H1 (cell line): ENCODE measurements around the gene RNGTT. TPM values are rescaled to one million over a fixed set of nuclear protein-coding genes. Genes with fewer than 3 reads are reported as not detected.

ENCODE experiments used
- CTCF ChIA-PET: fragments of 300-600 bp; sonication (Branson Sonifier 250); formaldehyde crosslinking; loops from one replicate; lab custom pipeline; 2021; ENCODE audit not compliant: partially characterized antibody; lab: Charles Lee
- POLR2A ChIA-PET: fragments of 300-600 bp; sonication (Branson Sonifier 250); formaldehyde crosslinking; loops from one replicate; lab custom pipeline; 2021; ENCODE audit warnings: inconsistent platforms; ENCODE audit not compliant: partially characterized antibody; lab: Charles Lee
- DNase-seq, 2 experiments: peaks; one replicate each; pipeline versions ENCODE4 v3.0.0 to v3.0.0-alpha.2; 2010 to 2022; ENCODE audit warnings: low spot score in 2 of 2, low read depth in 1 of 2, mixed read lengths in 1 of 2
- FAIRE-seq: peaks from 2 replicates; lab custom pipeline; 2011; peaks lifted over from hg19 to GRCh38; lab: Jason Lieb, UNC
- H2AFZ ChIP-seq: 2 replicates; pipeline ENCODE4 v1.8.1; 2012; ENCODE audit warnings: low read length, inconsistent platforms
- H2AK5ac ChIP-seq: 2 replicates; pipeline ENCODE4 v1.6.1; 2013; ENCODE audit warnings: low read depth, low read length
- H2BK120ac ChIP-seq: replicated peaks from 2 replicates; pipeline ENCODE3; 2013; ENCODE audit warnings: low read depth, low read length, inconsistent platforms
- H2BK12ac ChIP-seq: 2 replicates; pipeline ENCODE4 v1.6.1; 2013; ENCODE audit warnings: low read depth, low read length
- H2BK15ac ChIP-seq: 2 replicates; pipeline ENCODE4 v1.6.1; 2013; ENCODE audit warnings: low read length
- H2BK20ac ChIP-seq: 2 replicates; pipeline ENCODE4 v1.6.1; 2013; ENCODE audit warnings: low read length
- H2BK5ac ChIP-seq: 2 replicates; pipeline ENCODE4 v1.6.1; 2013; ENCODE audit warnings: low read depth, low read length
- H3K14ac ChIP-seq: 2 replicates; pipeline ENCODE4 v1.6.1; 2013; ENCODE audit warnings: inconsistent platforms; ENCODE audit not compliant: insufficient read length
- H3K18ac ChIP-seq: 2 replicates; pipeline ENCODE4 v1.6.1; 2013; ENCODE audit warnings: low read length; ENCODE audit errors: extremely low read depth
- H3K23ac ChIP-seq: 2 replicates; pipeline ENCODE4 v1.6.1; 2013; ENCODE audit warnings: inconsistent platforms; ENCODE audit not compliant: insufficient read length
- H3K23me2 ChIP-seq: 2 replicates; pipeline ENCODE4 v1.6.1; 2013; ENCODE audit warnings: low read depth, low read length
- H3K27ac ChIP-seq: 2 replicates; pipeline ENCODE4 v1.6.1; 2011; ENCODE audit warnings: low read depth, low read length, inconsistent platforms
- H3K27me3 ChIP-seq, 4 experiments: replicated peaks in 1 of 4; 1 replicate in 1 of 4; 2 replicates in 3 of 4; pipeline versions ENCODE4 v1.6.1 to v1.8.1; 2011 to 2013; ENCODE audit warnings: low read length in 3 of 4, mild to moderate bottlenecking in 3 of 4, inconsistent platforms in 2 of 4, mixed read lengths in 2 of 4, moderate library complexity in 1 of 4; ENCODE audit not compliant: control insufficient read depth in 3 of 4, insufficient read depth in 3 of 4; ENCODE audit errors: extremely low read depth in 1 of 4
- H3K36me3 ChIP-seq, 4 experiments: 2 replicates each; pipeline versions ENCODE4 v1.6.1 to v1.8.1; 2011 to 2013; ENCODE audit warnings: mild to moderate bottlenecking in 4 of 4, low read length in 3 of 4, moderate library complexity in 2 of 4, control low read depth in 1 of 4, inconsistent platforms in 1 of 4; ENCODE audit not compliant: insufficient read depth in 4 of 4, control insufficient read depth in 2 of 4
- H3K4ac ChIP-seq: replicated peaks from 2 replicates; pipeline ENCODE3; 2013; ENCODE audit warnings: low read length, low read depth, mixed read lengths, inconsistent platforms; ENCODE audit not compliant: insufficient read length
- H3K4me1 ChIP-seq, 4 experiments: replicated peaks in 1 of 4; 1 replicate in 1 of 4; 2 replicates in 3 of 4; pipeline versions ENCODE4 v1.6.1 to v1.8.1; 2011 to 2013; ENCODE audit warnings: low read length in 3 of 4, inconsistent platforms in 2 of 4, mixed read lengths in 1 of 4; ENCODE audit not compliant: insufficient read depth in 4 of 4, control insufficient read depth in 3 of 4
- H3K4me2 ChIP-seq, 2 experiments: 2 replicates each; pipeline versions ENCODE4 v1.6.1 to v1.8.1; 2011 to 2013; ENCODE audit warnings: low read depth in 2 of 2, low read length in 2 of 2, control low read depth in 1 of 2, inconsistent platforms in 1 of 2, mild to moderate bottlenecking in 1 of 2; ENCODE audit not compliant: insufficient read depth in 1 of 2
- H3K4me3 ChIP-seq, 4 experiments: fragments of 200-600, 300-600 bp in 1 of 4; sonication (generic), shearing (Covaris generic), sonication (Bioruptor Twin) in 1 of 4; 2 replicates each; pipeline versions ENCODE4 v1.5.1 to v1.8.1; 2011 to 2016; ENCODE audit warnings: low read length in 4 of 4, low read depth in 3 of 4, control low read depth in 2 of 4, inconsistent platforms in 2 of 4, mild to moderate bottlenecking in 2 of 4, mixed read lengths in 1 of 4, moderate library complexity in 1 of 4; ENCODE audit not compliant: insufficient read depth in 2 of 4; ENCODE audit errors: extremely low read depth in 1 of 4
- H3K56ac ChIP-seq: replicated peaks from 2 replicates; pipeline ENCODE3; 2013; ENCODE audit warnings: low read depth, mild to moderate bottlenecking, mixed read lengths, low read length, inconsistent platforms; ENCODE audit not compliant: insufficient read length
- H3K79me1 ChIP-seq: 2 replicates; pipeline ENCODE4 v1.6.1; 2013; ENCODE audit warnings: low read depth, low read length, control low read depth
- H3K79me2 ChIP-seq, 2 experiments: 2 replicates each; pipeline versions ENCODE4 v1.6.1 to v1.8.1; 2012 to 2013; ENCODE audit warnings: low read length in 2 of 2, mild to moderate bottlenecking in 2 of 2, inconsistent platforms in 1 of 2; ENCODE audit not compliant: insufficient read depth in 2 of 2, control insufficient read depth in 1 of 2
- H3K9ac ChIP-seq, 4 experiments: replicated peaks in 1 of 4; 1 replicate in 1 of 4; 2 replicates in 3 of 4; pipeline versions ENCODE4 v1.6.1 to v1.8.1; 2011 to 2013; ENCODE audit warnings: low read depth in 3 of 4, low read length in 3 of 4, control low read depth in 2 of 4, mild to moderate bottlenecking in 2 of 4, moderate library complexity in 2 of 4, inconsistent platforms in 1 of 4; ENCODE audit errors: extremely low read depth in 1 of 4
- H3K9me3 ChIP-seq, 2 experiments: 2 replicates each; pipeline versions ENCODE4 v1.6.1 to v1.8.1; 2012 to 2013; ENCODE audit warnings: mild to moderate bottlenecking in 2 of 2, moderate library complexity in 2 of 2, control low read depth in 1 of 2, inconsistent platforms in 1 of 2, low read depth in 1 of 2, low read length in 1 of 2, mixed read lengths in 1 of 2; ENCODE audit not compliant: insufficient read depth in 2 of 2
- H4K20me1 ChIP-seq, 2 experiments: replicated peaks in 1 of 2; 2 replicates each; pipeline versions ENCODE3 to v1.8.1; 2011 to 2013; ENCODE audit warnings: inconsistent platforms in 2 of 2, low read length in 2 of 2, mild to moderate bottlenecking in 1 of 2; ENCODE audit not compliant: insufficient read depth in 2 of 2, control insufficient read depth in 1 of 2
- H4K5ac ChIP-seq: 2 replicates; pipeline ENCODE4 v1.6.1; 2013; ENCODE audit warnings: low read length, low read depth, mixed read lengths, inconsistent platforms; ENCODE audit not compliant: insufficient read length
- H4K8ac ChIP-seq: 2 replicates; pipeline ENCODE4 v1.8.0; 2013; ENCODE audit warnings: mild to moderate bottlenecking, moderate library complexity, low read length, inconsistent platforms; ENCODE audit not compliant: insufficient read depth; ENCODE audit errors: extremely low read depth
- H4K91ac ChIP-seq: replicated peaks from 2 replicates; pipeline ENCODE3; 2013; ENCODE audit warnings: low read length, mixed read lengths, inconsistent platforms; ENCODE audit not compliant: insufficient read length
- CEBPB ChIP-seq: IDR thresholded peaks from 2 replicates; pipeline ENCODE4 v1.6.1; 2012; ENCODE audit warnings: low read depth, low read length
- E2F6 ChIP-seq: IDR thresholded peaks from 2 replicates; pipeline ENCODE4 v1.6.1; 2012; ENCODE audit warnings: inconsistent platforms
- EP300 ChIP-seq, 2 experiments: IDR thresholded peaks; 1 replicate in 1 of 2; 2 replicates in 1 of 2; pipeline ENCODE4 v1.6.1; 2011 to 2012; ENCODE audit warnings: low read depth in 2 of 2, low read length in 2 of 2, mild to moderate bottlenecking in 2 of 2, borderline replicate concordance in 1 of 2, inconsistent platforms in 1 of 2, moderate library complexity in 1 of 2
- GABPA ChIP-seq: IDR thresholded peaks from 2 replicates; pipeline ENCODE4 v1.6.1; 2011; ENCODE audit warnings: mild to moderate bottlenecking, low read length, moderate library complexity, borderline replicate concordance; ENCODE audit not compliant: insufficient read depth
- JUN ChIP-seq: IDR thresholded peaks from 2 replicates; pipeline ENCODE4 v1.6.1; 2011; ENCODE audit warnings: low read depth, mild to moderate bottlenecking, improper control_type of control experiment, low read length
- SUZ12 ChIP-seq: fragments of 200-600 bp; sonication (generic); IDR thresholded peaks from 2 replicates; pipeline ENCODE4 v1.6.1; 2012; ENCODE audit warnings: mild to moderate bottlenecking, inconsistent platforms, low read length, moderate library complexity, mixed read lengths
- TAF7 ChIP-seq: optimal IDR thresholded peaks from 2 replicates; pipeline ENCODE3; 2011; ENCODE audit warnings: low read depth, mild to moderate bottlenecking, inconsistent platforms, low read length, moderate library complexity, borderline replicate concordance
- WGBS, 2 experiments: shearing (Covaris generic) in 1 of 2; methylation state at CpG; one replicate each; pipeline versions ENCODE4 v1.1.6 to v1.1.7; 2013 to 2015; ENCODE audit warnings: low lambda C conversion rate in 2 of 2, mixed read lengths in 2 of 2, inconsistent platforms in 1 of 2, low coverage in 1 of 2, missing lambda C conversion rate in 1 of 2; ENCODE audit not compliant: insufficient replicate concordance in 2 of 2, insufficient coverage in 1 of 2, insufficient read length in 1 of 2; ENCODE audit errors: extremely low coverage in 1 of 2, missing lambda C conversion rate in 1 of 2; 5-methylcytosine and 5-hydroxymethylcytosine counted together
- polyA plus RNA-seq, 7 experiments: library from polyadenylated mRNA; depleted of rRNA in 3 of 7; stranded (reverse) in 5 of 7; unstranded in 2 of 7; fragments of >200 nt in 5 of 7; fragments of 200-250 nt in 2 of 7; gene quantifications; 1 replicate in 5 of 7; 2 replicates in 1 of 7; 4 replicates in 1 of 7; pipeline versions ENCODE4 v1.2.1 to v1.2.3, GENCODE V29; 2011 to 2013; ENCODE audit warnings: missing spikeins in 2 of 7, mixed read lengths in 2 of 7
- total RNA-seq: library from RNA; stranded (reverse); fragmentation: NEBNext Ultra II Directional; extraction: Animal tissue kit (Norgen Biotek cat#: 25700); gene quantifications from 2 replicates; pipeline ENCODE4 v1.2.1, GENCODE V29; 2021

The RNGTT gene
- total and polyA plus RNA-seq, 2 of the 8 experiments (the other 6 are each of a cell fraction or from before 2014, with no cell fraction given), result 3.6 to 21.2 TPM

GRCh38 chr6:88804701-88805100 lies 158.7 kb downstream of the RNGTT start:
- POLR2A ChIA-PET, result no interaction called here
- H3K27ac ChIP-seq, result no peak overlapping the region
- no peak for FAIRE-seq

More at GRCh38 chr6:88804701-88805100, 158.7 kb downstream of the RNGTT start:
- no peak for DNase-seq
- H4K8ac ChIP-seq, result no peak overlapping the region
- no peaks in the 10 kb centered on the region for H3K36me3 ChIP-seq
- H4K91ac ChIP-seq, result no peak overlapping the region
- no peaks in the 10 kb centered on the region for H3K23me2 ChIP-seq
- H3K14ac ChIP-seq, result no peak overlapping the region
- H3K4me2 ChIP-seq, result no peak overlapping the region
- H3K23ac ChIP-seq, result no peak overlapping the region
- H2AK5ac ChIP-seq, result no peak overlapping the region
- peaks cover 3 to 5% of the 10 kb centered on the region in 2 experiments; a peak in 1 of 4 replicates for H3K9me3 ChIP-seq
- no peak overlapping the region for H3K9ac ChIP-seq
- no peaks in the 10 kb centered on the region for H3K79me1 ChIP-seq
- no peak overlapping the region for H2BK5ac ChIP-seq
- no peak overlapping the region for H3K4me3 ChIP-seq
- H4K5ac ChIP-seq, result no peak overlapping the region
- no peak overlapping the region for H3K18ac ChIP-seq
- H3K4me1 ChIP-seq, result no peaks in the 10 kb centered on the region
- CTCF ChIA-PET, result interaction anchor here (0.6 kb wide), 1 partner anchor 63 kb away, joined by 3 read pairs; no protein-coding TSS in a partner anchor
- no peak overlapping the region for H3K4ac ChIP-seq
- no peak overlapping the region for H2BK20ac ChIP-seq
- 97% methylated on average over 2 of the region's 2 CpGs; no CpG with 5 or more reads in 1 of the 2 experiments for WGBS, 2 experiments
- H3K56ac ChIP-seq, result no peak overlapping the region
- H2BK12ac ChIP-seq, result no peak overlapping the region
- H2BK15ac ChIP-seq, result no peak overlapping the region
- no peak overlapping the region for H2BK120ac ChIP-seq
- TF ChIP-seq EP300 (IDR thresholded peaks at IDR 0.05; ENCODE audit: borderline replicate concordance in 1 of 2, low read depth in 2 of 2, low read length in 2 of 2) (no peak), GABPA (no peak), TAF7 (no peak), SUZ12 (no peak), E2F6 (no peak), JUN (no peak), CEBPB (no peak)
- no peaks in the 10 kb centered on the region for H3K79me2 ChIP-seq
- no peak overlapping the region for H2AFZ ChIP-seq
- H4K20me1 ChIP-seq, result no peaks in the 10 kb centered on the region
- H3K27me3 ChIP-seq, result no peaks in the 10 kb centered on the region
